Gastroesophageal sphincter (tissue), 4 donors: ENCODE data around the gene SLIT3. TPM values are rescaled to one million over a fixed set of nuclear protein-coding genes. Genes with fewer than 3 reads are reported as not detected.

Experiments used
- ATAC-seq: fragments of 150-250 bp; one replicate; pipeline ENCODE4 v1.9.1; 2016; ENCODE audit warnings: mild to moderate bottlenecking, moderate library complexity
- H3K27ac ChIP-seq, 4 donors: fragments of 200-600 bp; sonication (generic) in 3 of 4; 1 replicate in 3 of 4; 2 replicates in 1 of 4; pipeline ENCODE4 v1.5.1; 2016 to 2019
- H3K27me3 ChIP-seq: fragments of 200-600 bp; sonication (generic); one replicate; pipeline ENCODE4 v1.5.1; 2019
- H3K36me3 ChIP-seq, 2 donors: fragments of 200-600 bp; sonication (generic); one replicate each; pipeline ENCODE4 v1.5.1; 2019; ENCODE audit warnings: control low read depth in 1 of 2
- H3K4me1 ChIP-seq, 3 donors: fragments of 200-600 bp; sonication (generic); 1 replicate in 2 of 3; 2 replicates in 1 of 3; pipeline ENCODE4 v1.5.1; 2016 to 2019; ENCODE audit warnings: control low read depth in 2 of 3
- H3K4me3 ChIP-seq, 2 donors: fragments of 200-600 bp; sonication (generic); one replicate each; pipeline ENCODE4 v1.5.1; 2019; ENCODE audit warnings: mild to moderate bottlenecking in 1 of 2, moderate library complexity in 1 of 2
- H3K9me3 ChIP-seq, 3 donors: fragments of 200-600 bp; sonication (generic); one replicate each; pipeline ENCODE4 v1.5.1; 2017 to 2019; ENCODE audit warnings: control low read depth in 2 of 3
- EP300 ChIP-seq: sonication (generic); formaldehyde crosslinking; IDR thresholded peaks from one replicate; pipeline ENCODE4 v1.6.1; 2017; ENCODE audit warnings: antibody characterized with exemption, mild to moderate bottlenecking
- POLR2A ChIP-seq, 2 donors: fragments of 450-650 bp; IDR thresholded peaks; one replicate each; pipeline ENCODE4 v1.6.1; 2017; ENCODE audit warnings: antibody characterized with exemption in 2 of 2, mild to moderate bottlenecking in 2 of 2, moderate library complexity in 1 of 2
- POLR2AphosphoS5 ChIP-seq: sonication (generic); formaldehyde crosslinking; IDR thresholded peaks from one replicate; pipeline ENCODE4 v1.6.1; 2017; ENCODE audit warnings: antibody characterized with exemption
- WGBS, 2 donors: methylation state at CpG; one replicate each; pipeline ENCODE4 v1.1.5; 2018; ENCODE audit warnings: low coverage in 1 of 2; 5-methylcytosine and 5-hydroxymethylcytosine counted together
- total RNA-seq, 4 donors: library from RNA; depleted of rRNA; stranded (reverse); fragments of >200 nt; gene quantifications; one replicate each; pipeline ENCODE4 v1.1.0, GENCODE V29; 2016
- TF ChIP-seq, protein P1 (sequence below), 4 experiments: fragments of 200-600 bp in 2 of 4; fragments of 450-650 bp in 2 of 4; sonication (generic) in 1 of 4; IDR thresholded peaks; one replicate each; pipeline ENCODE4 v1.5.1; 2017 to 2019; ENCODE audit warnings: antibody characterized with exemption in 4 of 4, mild to moderate bottlenecking in 2 of 4, moderate library complexity in 2 of 4

SLIT3 gene
- total RNA-seq, 4 donors from 2014 or later, result 29.6 to 76.3 (median 31.1) TPM

DNA sequence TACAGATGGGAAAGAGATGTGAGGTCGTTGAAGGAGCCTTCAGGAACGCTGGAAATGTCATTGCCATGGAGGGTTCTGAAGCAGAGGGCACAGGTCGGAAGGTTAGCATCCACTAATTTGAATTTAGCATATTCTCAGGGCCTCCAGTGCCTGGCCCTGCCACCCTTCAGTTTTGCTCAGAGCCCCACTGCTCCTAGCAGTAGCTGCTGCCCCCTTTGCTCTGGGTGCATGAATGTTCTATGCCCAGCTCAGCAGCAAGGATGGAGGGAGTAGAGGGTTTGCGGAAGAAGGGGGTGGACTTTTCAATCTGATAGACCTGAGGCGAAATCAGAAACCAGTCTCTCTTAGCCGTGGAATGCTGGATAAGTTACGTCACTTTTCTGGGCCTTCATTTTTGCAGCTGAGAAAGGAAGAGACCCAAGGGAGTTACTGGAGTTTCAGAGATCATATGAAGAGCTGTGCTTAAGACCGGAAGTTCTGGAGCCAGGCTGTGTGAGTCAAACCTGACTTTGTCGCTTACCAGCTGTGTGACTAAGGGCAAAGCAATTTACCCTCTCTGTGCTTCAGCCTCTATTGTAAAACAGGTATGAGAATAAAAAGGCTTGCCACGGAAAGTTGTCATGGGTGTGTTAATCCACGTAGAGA is 588.5 kb downstream of the SLIT3 start:
- Histone ChIP-seq H3K4me1 (no peaks in the 10 kb centered on the region), H3K27ac (no peak overlapping the region), H3K4me3 (no peak overlapping the region), H3K27me3 (no peaks in the 10 kb centered on the region), H3K9me3 (no peaks in the 10 kb centered on the region), H3K36me3 (peaks cover 0 to 26% of the 10 kb centered on the region in 2 donors)
- WGBS, 2 donors, result 52 to 76% methylated on average over 9 to 10 of the region's 11 CpGs
- ATAC-seq, result peak; percentile 80
- TF ChIP-seq EP300 (no peak), POLR2AphosphoS5 (no peak), POLR2A (IDR thresholded peaks at IDR 0.05) (no peak)
- TF ChIP-seq, protein P1, sequence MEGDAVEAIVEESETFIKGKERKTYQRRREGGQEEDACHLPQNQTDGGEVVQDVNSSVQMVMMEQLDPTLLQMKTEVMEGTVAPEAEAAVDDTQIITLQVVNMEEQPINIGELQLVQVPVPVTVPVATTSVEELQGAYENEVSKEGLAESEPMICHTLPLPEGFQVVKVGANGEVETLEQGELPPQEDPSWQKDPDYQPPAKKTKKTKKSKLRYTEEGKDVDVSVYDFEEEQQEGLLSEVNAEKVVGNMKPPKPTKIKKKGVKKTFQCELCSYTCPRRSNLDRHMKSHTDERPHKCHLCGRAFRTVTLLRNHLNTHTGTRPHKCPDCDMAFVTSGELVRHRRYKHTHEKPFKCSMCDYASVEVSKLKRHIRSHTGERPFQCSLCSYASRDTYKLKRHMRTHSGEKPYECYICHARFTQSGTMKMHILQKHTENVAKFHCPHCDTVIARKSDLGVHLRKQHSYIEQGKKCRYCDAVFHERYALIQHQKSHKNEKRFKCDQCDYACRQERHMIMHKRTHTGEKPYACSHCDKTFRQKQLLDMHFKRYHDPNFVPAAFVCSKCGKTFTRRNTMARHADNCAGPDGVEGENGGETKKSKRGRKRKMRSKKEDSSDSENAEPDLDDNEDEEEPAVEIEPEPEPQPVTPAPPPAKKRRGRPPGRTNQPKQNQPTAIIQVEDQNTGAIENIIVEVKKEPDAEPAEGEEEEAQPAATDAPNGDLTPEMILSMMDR (IDR thresholded peaks at IDR 0.05), result no peak

DNA sequence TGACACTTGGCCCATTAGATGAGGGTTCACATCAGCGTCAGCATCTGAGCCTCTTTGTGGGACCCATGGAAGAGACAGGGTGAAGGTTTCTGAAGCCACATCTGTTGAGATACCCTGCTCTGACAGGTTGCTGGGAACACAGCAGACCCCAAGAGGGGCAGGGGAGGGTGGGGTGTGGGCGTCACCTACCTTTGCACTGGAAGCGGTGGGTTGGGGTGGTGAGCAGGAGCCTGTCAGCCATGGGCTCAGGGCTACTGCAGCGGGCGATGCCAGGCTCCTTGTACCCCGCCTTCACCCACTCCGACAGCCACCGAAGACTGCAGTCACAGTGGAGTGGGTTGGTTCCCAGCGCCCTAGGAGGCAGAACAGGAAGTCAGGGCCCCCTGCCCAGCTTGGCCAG is 590.2 kb downstream of the SLIT3 start:
- TF ChIP-seq POLR2A (IDR thresholded peaks at IDR 0.05) (no peak), POLR2AphosphoS5 (no peak), EP300 (no peak)
- TF ChIP-seq, protein P1 (IDR thresholded peaks at IDR 0.05), result no peak
- ATAC-seq, result no peak
- Histone ChIP-seq H3K36me3 (peaks cover 0 to 35% of the 10 kb centered on the region in 2 donors), H3K4me1 (no peaks in the 10 kb centered on the region), H3K4me3 (no peak overlapping the region), H3K27ac (no peak overlapping the region), H3K9me3 (no peaks in the 10 kb centered on the region), H3K27me3 (no peaks in the 10 kb centered on the region)
- WGBS, 2 donors, result 100% methylated on average over 1 of the region's 9 CpGs; no CpG with 5 or more reads in 1 of the 2 donors

DNA sequence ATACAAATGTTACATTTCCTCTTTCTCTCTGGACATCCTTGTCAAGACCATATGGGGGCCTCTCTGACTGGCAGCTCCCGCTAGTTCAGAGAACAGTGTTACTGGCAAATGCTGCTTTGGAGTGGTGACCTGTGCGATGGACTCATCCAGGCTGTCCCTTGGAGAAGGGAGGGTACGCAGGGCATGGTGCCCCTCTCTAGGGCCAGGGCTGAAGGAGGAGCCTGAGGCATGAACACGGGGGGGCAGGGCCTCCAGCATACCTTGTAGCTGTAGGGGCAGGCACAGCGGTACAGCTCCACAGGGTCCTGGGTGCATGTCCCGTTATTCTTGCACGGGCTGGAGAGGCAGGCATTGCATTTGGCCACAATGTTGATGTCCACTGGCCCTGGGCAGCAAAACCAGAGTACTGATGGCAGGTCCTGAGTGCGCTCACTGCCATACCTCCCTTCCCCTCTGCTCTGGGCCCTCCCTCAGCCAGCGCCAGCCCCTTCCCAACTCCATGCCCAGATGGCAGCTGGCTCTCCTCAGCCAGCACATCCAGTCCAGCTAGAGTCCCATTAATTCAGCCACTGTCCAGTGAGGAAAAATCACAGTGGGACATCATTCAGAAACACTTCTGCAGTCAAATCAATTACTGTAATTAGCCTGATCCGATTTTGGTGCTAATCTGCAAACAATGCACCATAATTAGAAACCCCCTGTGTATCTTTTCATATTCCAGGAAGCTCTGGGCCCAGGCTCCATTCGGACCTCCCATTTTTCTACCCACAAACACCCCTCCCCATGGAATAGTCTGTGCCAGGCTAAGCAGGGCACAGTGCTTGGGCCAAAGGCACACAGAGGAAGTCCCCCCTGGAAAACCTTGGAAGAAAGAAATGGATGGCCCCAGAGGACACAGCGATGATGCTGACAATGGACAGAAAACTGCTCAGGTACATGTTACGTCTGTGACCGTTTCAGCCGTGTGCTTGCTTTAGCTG is 592.9 kb downstream of the SLIT3 start:
- no peak for ATAC-seq
- 79 to 90% methylated on average over 2 to 6 of the region's 15 CpGs for WGBS, 2 donors
- TF ChIP-seq EP300 (no peak), POLR2AphosphoS5 (no peak)
- H3K27me3 ChIP-seq, result no peaks in the 10 kb centered on the region
- H3K4me3 ChIP-seq, result no peak overlapping the region
- peaks cover 0 to 44% of the 10 kb centered on the region in 2 donors for H3K36me3 ChIP-seq
- no peaks in the 10 kb centered on the region for H3K9me3 ChIP-seq
- no peaks in the 10 kb centered on the region for H3K4me1 ChIP-seq
- H3K27ac ChIP-seq, result no peak overlapping the region

DNA sequence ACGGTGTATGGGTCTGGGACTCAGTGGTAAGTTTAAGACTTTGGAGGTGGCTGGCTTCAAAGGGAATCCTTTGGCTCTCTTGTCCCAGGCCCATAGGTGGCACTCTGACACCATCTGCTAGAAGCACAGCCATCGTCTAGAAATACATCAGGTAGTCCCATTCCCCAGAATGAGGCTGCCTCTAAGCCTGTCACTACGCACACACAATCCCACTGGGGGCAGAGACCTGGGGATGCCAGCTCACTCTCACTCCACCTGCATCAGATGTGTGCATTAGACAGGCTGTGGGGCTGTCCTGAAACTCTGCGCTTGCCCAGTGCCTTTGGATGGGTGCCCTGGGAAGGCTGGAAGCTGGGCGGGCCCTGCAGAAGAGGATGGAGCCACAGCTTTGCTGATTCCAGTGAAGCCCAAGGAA is 594.3 kb downstream of the SLIT3 start:
- H3K27ac ChIP-seq, result no peak overlapping the region
- no peaks in the 10 kb centered on the region for H3K9me3 ChIP-seq
- H3K4me3 ChIP-seq, result no peak overlapping the region
- H3K4me1 ChIP-seq, result no peaks in the 10 kb centered on the region
- H3K27me3 ChIP-seq, result no peaks in the 10 kb centered on the region
- 39 to 100% methylated on average over 1 to 2 of the region's 5 CpGs for WGBS, 2 donors
- H3K36me3 ChIP-seq, result peaks cover 0 to 39% of the 10 kb centered on the region in 2 donors
- ATAC-seq, result no peak
- TF ChIP-seq, protein P1 (IDR thresholded peaks at IDR 0.05), result peak in 1 of 4 experiments; percentile 45
- TF ChIP-seq EP300, result no peak
- TF ChIP-seq POLR2A (IDR thresholded peaks at IDR 0.05), result no peak
- no peak for TF ChIP-seq POLR2AphosphoS5

DNA sequence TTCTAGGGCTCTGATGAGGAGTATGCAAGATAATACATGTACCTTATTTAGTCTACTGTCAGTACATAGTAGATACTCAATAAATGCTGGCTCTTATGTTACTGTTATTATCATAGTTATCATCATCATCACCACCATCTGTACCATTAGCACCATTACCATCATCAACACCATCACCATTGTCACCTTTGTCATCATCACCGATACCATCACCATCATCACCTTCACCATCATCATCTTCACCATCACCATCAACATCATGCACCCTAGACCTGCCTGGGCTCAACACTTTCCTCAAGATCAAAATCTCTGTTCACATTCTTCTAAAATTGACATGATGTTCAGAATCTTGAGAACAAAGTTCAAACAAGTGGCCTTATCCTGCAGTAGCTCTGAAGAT is 595.6 kb downstream of the SLIT3 start:
- Histone ChIP-seq H3K27me3 (no peaks in the 10 kb centered on the region), H3K4me1 (no peaks in the 10 kb centered on the region), H3K27ac (no peak overlapping the region), H3K36me3 (peaks cover 0 to 39% of the 10 kb centered on the region in 2 donors), H3K4me3 (no peak overlapping the region), H3K9me3 (no peaks in the 10 kb centered on the region)
- WGBS, 2 donors, result 100% methylated on average over 1 of the region's 1 CpG
- TF ChIP-seq POLR2AphosphoS5, result no peak
- TF ChIP-seq POLR2A (IDR thresholded peaks at IDR 0.05), result no peak
- TF ChIP-seq, protein P1 (IDR thresholded peaks at IDR 0.05), result no peak
- no peak for TF ChIP-seq EP300
- no peak for ATAC-seq
